Measurements from ENCODE around the gene RNF41.
"Not testable (repeated sequence)": the region's sequence is repeated elsewhere in the genome, so short reads cannot be mapped to it uniquely, and the experiment has no call there.

RNF41 gene

DNA sequence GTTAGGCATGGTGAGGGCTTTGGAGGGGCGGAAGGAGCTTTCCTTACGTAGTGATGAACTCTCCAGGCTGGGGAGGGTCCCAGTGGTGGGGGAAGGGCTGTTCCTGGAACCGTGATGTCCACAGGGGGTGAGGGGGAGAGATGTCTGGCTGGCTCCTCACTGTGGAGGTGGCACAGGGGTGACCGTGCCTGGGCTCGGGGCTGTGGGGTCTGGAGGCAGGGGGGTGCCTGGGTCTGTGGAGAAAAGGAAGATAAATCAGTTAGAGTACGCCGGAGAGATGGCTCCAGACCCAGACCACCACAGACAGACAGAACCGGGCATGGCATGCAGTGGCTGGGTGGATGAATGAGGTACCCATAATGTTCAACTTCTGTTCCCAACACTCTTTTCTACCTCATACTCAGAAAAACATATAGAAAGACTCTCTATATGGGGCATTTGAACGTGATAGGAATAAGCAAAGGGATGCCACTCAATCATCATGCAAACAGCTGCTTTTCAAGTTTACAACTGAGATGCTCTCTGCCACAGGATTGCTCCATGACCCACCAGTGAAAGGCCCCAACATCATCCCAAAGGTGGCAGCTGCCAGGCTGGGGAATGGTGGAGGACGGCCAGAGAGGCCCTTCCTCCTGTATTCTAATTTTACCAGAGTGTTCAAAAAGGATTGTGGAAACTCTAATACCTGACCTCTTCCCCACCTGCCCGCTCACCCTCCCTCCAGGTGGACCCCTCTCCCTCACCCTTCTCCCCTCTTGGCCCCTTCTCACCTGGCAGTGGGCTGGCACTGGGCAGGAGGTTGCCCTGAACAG, 58.0 kb downstream of the RNF41 start:
- FAIRE-seq = no peak

DNA sequence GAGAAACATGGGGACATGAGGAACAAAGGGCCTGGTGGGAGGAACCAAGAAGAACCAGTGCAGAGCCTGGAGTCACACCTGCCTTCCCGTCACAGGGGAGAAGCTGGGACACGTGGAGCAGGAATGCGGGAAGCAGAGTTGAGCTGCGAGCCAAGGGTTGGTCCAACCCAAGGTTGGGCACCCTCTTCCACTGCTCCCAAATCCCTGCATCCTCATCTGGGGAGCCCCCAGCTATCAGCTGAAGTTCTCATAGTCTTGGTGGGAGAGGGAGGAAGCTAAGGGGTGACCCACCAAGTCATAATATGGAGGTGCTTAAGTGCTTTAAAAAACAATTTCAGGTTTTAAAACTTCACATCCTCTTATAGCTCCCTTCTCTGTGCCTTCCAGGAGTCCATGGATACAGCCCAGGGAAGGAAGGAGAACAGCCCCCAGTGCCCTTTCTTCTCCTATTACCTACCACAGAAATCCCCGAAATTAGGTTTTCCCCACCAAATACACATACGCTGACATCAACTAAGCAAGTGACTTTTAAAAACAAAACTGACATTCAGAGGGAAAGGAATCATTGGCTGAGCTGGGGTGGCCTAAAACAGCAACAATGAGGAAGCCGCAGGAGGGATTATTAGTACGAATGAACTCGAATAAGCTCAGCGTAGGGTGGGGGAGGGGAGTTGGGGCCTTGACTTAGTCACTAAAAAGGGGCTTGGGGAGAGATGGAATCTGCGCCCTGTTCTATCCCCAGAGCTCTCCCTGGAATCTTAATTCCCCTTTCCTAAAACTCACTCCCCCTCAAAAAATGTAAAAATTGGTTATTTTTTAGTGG, 59.0 kb downstream of the RNF41 start:
- no peak for FAIRE-seq

DNA sequence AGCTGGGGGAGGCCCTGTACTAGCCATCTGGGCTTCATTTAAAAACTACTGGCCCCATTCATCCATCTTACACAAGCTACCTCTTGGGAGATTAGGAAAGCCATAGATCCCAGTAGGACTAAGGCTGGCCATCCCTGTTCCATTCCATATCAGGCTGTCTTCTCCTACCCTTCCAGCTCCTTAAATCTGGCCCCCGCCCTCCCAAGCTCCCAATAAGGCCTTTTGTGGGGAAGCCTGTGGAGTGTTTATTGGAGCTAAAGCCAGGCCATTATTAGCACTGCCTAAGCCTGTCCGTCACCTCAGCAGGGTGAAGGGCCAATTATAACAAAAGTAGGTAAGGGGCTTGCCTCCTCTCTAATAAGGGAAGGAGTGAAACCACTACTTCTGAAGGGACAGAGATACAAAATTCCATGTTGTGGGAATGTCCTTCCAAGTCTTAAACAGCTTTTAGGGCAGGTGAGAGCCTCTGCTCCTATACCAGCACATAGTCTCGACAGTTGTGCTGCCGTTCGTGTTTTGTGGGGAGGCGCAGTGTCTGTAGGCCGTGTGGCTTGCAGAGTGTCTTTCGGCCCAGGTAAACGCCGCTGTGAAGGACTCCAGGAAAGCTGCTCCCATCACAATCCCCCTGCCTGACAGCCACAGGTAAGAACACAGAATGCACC, 59.9 kb downstream of the RNF41 start:
- FAIRE-seq = no peak

DNA sequence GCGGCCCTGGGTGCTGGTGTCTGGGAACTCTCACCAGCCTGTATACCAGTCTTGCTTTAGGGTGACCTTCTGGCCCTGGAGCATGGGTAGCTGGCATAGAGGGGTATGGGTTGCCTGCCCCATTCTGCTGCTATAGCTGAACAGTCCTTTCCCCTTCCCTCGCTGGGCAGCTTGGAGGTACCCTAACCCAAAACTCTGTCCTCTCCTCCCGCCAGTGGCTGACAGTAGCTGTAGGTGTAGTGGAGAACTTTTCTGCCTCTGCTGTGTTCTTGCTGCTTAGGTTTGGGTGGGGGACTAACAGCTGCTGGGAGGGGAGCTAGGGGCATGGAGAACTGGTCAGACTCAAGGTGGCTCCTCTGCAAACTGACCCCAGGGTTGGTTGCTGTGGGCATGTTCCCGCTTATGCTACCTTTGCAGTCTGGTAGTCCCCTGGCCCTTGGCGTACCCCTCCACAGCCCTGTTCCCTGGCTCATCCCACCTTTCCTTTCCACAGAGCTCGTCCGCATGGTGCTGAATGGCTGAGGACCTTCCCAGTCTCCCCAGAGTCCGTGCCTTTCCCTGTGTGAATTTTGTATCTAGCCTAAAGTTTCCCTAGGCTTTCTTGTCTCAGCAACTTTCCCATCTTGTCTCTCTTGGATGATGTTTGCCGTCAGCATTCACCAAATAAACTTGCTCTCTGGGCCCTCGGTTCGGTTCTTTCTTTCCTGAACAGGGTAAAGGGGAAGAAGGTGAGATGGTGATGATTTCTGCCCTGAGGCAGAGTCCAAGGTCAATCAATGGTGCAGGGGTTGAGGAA, 60.6 kb downstream of the RNF41 start:
- FAIRE-seq = no peak

DNA sequence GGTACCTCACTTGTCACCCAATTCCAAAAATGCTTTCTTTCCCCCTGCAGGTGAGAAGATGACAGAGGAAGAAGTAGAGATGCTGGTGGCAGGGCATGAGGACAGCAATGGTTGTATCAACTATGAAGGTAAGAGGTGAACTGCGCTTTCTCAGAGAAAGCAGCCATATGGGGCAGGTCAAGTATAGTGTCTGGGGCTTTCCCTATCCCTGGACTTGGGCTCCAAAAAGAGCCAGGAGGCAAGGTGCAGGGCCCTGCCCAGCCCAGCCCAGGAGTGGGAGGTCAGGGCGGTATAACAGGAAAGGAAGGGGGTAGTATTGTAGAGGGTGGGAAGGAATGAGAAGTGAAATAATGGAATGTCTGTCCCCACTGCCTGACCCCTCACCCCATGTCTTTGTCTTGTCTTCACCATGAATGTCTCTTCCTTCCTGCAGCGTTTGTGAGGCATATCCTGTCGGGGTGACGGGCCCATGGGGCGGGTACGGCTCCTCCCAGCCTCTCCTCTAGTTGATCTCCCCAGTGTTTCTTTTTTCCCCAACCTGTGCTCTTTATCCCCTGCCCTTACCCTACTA, 61.4 kb downstream of the RNF41 start:
- FAIRE-seq = no peak

DNA sequence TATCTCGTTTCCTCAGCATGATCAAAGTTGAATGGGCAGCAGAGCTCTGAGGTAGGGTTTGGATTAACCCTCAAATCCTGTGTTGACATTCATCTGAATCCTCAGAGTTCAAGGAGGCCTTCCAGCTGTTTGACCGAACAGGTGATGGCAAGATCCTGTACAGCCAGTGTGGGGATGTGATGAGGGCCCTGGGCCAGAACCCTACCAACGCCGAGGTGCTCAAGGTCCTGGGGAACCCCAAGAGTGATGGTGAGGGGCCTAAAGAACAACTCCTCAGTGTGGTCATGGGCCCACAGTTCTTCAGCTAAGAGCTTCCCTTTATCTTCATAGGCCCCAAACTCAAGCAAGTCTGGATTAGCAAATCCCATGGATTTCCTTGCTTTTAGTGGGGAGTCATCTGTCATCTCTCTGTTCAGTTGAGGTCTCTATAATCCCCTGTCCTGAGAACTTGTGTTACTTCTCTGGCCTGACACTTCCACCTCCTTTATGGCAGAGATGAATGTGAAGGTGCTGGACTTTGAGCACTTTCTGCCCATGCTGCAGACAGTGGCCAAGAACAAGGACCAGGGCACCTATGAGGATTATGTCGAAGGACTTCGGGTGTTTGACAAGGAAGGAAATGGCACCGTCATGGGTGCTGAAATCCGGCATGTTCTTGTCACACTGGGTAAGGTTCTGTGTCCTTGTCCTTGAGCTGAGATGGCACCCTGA, 62.1 kb downstream of the RNF41 start:
- no peak for FAIRE-seq

DNA sequence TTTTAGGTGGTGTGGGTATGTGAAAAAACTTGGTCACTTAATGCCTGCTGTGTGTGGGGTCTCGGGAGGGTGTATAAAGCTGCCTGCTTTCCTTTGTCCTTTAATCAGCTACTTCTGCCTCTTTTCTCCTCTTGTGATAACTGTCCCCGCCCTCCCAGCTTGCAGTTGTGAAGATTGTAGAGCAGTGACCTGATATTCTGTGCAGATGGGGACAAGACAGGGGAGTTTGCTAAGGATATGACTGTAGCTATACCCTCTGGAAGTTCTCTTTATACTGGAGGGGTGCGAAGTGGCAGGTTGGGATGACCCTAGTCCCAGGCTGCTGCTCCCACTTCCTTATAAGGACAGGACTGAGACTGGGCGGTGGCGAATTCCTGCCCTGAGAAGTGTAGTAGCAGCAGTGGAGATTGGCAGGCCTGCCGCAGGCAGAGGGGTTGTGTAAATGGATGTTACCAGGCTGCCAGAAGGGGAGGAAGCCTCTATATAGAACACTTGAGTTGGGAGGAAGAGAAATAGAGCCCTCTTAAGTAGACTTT, 62.7 kb downstream of the RNF41 start:
- FAIRE-seq = no peak

DNA sequence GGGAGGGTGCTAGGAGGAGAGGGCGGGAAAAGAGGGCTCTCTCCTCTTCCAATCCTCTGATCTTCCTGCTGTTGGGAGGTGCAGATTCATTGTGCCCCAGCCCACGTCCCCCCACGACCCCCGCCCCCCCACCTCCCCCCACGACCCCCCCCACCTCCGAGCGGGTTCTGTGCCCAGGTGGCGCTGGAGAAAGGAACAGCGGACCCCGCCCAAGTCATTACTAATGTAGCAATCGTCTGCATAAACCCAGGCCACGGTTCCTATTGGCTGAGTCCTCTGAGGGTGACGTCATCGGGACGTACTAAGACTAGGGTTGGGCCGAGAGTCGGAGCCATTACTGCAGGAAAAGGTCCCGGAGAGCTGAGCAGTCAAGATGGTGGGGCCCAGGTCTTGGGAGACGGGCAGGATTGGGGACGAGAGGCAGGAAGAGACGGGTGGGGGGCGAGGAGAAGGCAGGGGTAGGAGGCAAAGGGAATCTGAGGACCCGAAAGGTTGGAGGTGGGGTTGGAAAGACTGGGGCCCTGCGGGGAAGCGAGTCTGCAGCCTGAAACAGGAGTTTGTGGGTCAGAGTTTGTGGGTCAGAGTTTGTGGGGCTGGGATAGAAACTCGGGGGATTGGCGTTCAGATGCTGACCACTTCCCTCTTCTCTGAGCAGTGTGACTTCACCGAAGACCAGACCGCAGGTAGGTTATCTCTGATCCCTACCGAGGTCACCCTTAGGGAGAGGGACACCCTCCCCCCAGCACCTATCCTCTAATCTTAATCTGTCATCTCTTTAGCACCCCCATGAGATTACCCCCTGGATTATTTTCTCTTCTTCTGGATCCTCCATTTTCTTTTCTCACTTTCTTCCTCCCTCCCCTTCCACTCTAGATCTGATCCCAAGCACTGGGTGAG, 63.4 kb downstream of the RNF41 start, which contains the start of gene MYL6:
Gene MYL6, plus strand, starts transcription at position 331 of the 897 bp plus-strand sequence. Its CDS starts 43 bp downstream, at position 374.
- FAIRE-seq = peak; percentile 78

DNA sequence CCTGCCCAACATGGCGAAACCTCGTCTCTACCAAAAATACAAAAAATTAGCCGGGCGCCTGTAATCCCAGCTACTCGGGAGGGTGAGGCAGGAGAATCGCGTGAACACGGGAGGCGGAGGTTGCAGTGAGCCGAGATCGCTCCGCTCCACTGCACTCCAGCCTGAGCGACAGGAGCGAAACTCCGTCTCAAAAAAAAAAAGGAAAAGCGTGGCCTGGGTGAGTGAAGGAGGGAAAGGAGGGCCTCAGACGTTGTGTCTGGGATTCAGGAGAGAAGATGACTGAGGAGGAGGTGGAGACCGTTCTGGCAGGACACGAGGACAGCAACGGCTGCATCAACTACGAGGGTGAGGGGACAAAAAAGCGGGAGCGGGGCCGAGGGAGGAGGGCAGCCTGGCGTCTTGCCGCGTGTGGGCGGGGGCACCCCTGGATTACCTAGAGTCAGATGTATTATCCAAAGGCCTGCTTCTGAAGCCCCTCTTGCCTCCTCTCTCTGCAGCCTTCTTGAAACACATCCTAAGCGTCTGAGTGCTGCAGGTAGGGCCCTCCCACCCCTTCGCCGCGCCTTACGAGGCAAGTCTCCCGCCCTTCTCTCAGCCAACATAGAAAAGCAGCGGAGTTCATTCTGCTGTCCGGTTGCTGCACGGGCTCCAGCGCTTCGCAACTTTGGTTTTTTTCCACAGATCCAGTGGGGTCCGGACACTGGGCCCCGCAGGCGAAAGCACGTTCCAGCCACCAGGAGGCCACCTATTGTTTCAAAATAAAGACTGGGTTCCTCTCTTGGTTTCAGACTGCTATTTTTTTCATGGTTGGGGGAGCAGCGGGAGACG, 64.3 kb downstream of the RNF41 start:
- peak; percentile 66 for FAIRE-seq

DNA sequence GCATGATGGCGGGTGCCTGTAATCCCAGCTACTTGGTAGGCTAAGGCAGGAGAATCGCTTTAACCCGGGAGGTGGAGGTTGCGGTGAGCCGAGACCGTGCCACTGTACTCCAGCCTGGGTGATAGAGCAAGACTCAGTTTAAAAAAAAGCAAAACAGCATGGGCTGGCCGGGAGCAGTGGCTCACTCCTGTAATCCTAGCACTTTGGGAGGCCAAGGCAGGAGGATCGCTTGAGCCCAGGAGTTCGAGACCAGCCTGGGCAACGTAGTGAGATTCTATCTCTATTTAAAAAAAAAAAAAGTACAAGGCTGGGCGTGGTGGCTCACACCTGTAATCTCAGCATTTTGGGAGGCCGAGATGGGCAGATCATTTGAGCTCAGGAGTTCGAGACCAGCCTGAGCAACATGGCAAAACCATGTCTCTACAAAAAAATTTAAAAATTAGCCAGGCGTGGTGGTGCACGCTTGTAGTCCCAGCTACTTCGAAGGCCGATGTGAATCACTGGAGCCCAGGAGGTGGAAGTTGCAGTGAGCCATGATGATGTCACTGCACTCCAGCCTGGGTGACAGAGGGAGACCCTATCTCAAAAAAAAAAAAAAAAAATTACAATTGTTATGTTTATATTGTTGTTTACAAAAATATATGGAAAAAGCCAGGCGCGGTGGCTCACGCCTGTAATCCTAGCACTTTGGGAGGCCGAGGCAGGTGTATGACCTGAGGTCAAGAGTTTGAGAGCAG, 65.1 kb downstream of the RNF41 start:
- FAIRE-seq = not testable (repeated sequence)

DNA sequence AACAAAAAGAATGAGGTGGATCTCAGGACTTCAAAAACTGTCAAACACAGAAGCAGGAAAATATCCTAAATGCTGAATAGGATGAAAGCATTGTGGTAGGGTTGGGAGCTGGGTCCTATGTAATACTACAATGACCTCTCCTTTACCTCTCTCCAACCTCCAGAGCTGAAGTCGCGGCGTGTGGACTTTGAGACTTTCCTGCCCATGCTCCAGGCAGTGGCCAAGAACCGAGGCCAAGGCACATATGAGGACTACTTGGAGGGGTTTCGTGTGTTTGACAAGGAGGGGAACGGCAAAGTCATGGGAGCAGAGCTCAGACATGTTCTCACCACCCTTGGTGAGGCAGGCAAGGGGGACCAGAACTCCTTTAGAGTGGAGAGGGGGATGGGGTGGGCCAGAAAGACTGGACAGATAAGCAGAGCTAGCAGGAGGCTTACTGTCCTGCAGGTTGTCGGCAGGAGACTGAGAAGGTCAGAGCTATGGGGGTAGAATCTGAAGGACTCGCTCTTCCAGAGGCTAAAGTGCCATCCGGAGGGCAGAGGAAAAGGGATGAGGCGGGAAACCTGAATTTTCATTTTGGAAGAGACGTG, 66.4 kb downstream of the RNF41 start:
- FAIRE-seq = no peak

DNA sequence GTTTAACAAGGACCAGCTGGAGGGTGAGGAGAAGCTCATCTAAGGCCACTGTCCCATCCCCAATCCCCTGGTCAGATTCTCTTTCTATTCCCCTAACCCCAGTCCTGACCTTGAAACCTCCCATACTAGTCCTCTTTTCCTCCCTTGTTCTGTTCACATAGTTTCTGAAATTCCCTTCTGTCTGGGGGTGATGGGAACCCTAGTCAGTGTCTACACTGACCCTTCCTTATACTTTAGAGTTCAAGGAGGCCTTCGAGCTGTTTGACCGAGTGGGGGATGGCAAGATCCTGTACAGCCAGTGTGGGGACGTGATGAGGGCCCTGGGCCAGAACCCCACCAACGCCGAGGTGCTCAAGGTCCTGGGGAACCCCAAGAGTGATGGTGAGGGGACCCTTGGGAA, 66.9 kb downstream of the RNF41 start:
- no peak for FAIRE-seq

DNA sequence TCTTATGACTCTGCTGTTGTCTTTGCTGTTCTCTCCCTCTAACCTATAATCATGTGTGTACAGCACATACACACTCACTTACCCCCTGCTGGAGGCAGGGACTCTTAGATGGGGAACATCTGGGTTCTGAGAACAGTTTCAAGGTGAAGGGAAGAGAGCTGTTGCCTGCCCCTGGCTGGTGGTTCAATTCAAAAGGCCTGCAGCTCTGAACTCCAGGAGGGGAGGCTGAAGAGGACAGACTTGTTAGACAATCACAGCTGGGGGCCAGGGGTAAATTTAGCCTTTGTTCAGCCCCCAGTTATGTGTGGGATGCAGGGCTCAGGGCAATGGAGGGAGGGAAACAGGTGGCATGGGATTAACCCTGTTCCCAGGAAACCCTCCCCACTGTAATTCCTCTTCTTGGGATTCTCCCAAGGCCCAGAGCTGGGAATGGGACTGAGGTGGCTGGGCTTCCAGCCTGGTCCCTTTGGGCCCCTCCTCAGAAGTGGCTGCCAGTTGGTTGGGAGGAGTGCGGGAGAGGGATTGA, 67.4 kb downstream of the RNF41 start:
- FAIRE-seq = no peak

DNA sequence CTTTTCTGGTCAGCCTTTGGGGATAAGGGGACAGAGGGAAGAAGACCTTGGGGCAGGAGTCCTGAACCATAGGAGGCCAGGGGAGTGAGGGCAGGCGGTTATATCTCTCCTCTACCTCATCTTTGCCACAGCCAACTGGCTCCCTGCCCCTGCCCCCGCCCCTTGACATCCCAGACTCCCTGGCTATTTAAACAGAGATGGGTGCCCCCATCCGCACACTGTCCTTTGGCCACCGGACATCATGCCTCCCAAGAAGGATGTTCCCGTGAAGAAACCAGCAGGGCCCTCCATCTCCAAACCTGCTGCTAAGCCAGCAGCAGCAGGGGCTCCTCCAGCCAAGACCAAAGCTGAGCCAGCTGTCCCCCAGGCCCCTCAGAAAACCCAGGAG, 68.0 kb downstream of the RNF41 start:
- no peak for FAIRE-seq

DNA sequence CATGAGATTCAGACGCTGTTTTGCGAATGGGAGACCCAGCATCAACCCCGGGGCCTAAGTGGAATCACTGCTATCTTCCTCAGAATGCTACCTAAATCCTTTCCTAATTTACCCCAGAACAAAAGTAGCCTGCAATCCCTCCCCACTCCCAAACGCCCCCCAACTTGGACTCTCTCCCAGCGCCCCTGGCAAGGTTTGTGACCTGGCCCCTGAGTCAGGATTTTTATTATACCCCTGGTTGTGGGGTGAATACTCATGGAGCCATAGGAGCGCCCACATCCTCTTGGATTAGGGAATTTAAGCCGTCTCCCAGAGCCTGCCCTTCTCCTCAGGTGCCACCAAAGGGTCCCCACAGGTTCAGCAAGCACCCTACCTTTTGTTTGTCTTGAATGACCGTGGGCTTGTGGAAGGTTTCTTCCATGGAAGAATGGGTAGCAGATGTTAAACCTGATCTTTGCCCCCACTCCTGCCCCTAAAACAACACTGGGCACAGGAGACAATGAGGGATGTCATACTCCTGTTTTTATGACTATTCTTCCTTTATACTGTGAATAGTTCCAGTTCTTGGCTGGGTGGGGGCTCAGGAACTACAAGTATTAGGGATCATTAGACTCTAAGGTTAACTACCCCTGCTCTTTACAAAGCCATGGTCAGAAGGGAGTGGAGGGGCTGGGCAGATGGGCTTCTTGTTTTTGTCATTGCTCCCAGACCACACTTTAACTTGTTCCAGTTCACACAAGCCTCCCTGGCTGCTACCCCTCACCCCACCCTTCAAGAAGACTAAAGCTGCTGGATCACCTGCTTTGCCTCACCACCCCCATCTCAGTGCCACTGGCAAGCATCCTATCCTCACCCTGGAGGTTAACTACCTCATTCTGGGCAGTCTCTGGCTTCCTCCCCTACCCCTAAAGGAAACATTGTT, 68.7 kb downstream of the RNF41 start:
- FAIRE-seq = no peak

Measured in G401.6 (cell line).